Anterior cingulate cortex (tissue), 58 donors: Measurements from ENCODE around the gene DNAJC7.

Experiments
- DNase-seq, 58 donors: peaks; one replicate each; lab custom pipeline; 2025; lab: John Stamatoyannopoulos, UW

Gene DNAJC7

GRCh38 chr17:41930833-41931156 is 86.4 kb downstream of the DNAJC7 start:
- peak in 1 of 58 donors; percentile 21 for DNase-seq

GRCh38 chr17:41930009-41930832 is 87.0 kb downstream of the DNAJC7 start, which contains the start of gene ODAD4:
Gene ODAD4, plus strand, starts transcription at chr17:41930617. Its CDS starts 107 bp downstream, at chr17:41930724.
- DNase-seq = peak; percentile 73 to 97 (median 92)

GRCh38 chr17:41928693-41929251 is 88.5 kb downstream of the DNAJC7 start:
- no peak for DNase-seq
